GM04503 (cell line): ENCODE measurements around the gene KRTAP5-11.
A peak's percentile ranks its signal among the peaks of the same experiment; 100 is the strongest.
"Not testable (repeated sequence)": the region's sequence is repeated elsewhere in the genome, so short reads cannot be mapped to it uniquely, and the experiment has no call there.

Experiments
- DNase-seq: peaks from one replicate; pipeline ENCODE4 v3.0.0-alpha.2; 2012; ENCODE audit warnings: low read depth

KRTAP5-11 gene

GRCh38 chr11:71580057-71581003 lies 2.3 kb downstream of the KRTAP5-11 start:
- peak; percentile 25 for DNase-seq

GRCh38 chr11:71579513-71579912 lies 3.2 kb downstream of the KRTAP5-11 start:
- not testable (repeated sequence) for DNase-seq

GRCh38 chr11:71577469-71578004 lies 5.1 kb downstream of the KRTAP5-11 start:
- DNase-seq = no peak

- not testable (repeated sequence) for DNase-seq
Observed at GRCh38 chr11:71576688-71577465, 5.8 kb downstream of the KRTAP5-11 start.

- DNase-seq = no peak
Observed at GRCh38 chr11:71575723-71576424, 6.8 kb downstream of the KRTAP5-11 start.

- no peak for DNase-seq
Observed at GRCh38 chr11:71574418-71574817, 8.3 kb downstream of the KRTAP5-11 start.

- DNase-seq = no peak
Observed at GRCh38 chr11:71572811-71573210, 9.9 kb downstream of the KRTAP5-11 start.

- not testable (repeated sequence) for DNase-seq
Observed at GRCh38 chr11:71571101-71571850, 11.4 kb downstream of the KRTAP5-11 start.

- DNase-seq = no peak
Observed at GRCh38 chr11:71568704-71569349, 13.8 kb downstream of the KRTAP5-11 start.

GRCh38 chr11:71567633-71568032 lies 15.0 kb downstream of the KRTAP5-11 start:
- not testable (repeated sequence) for DNase-seq

- not testable (repeated sequence) for DNase-seq
Observed at GRCh38 chr11:71566626-71567599, 15.8 kb downstream of the KRTAP5-11 start.

GRCh38 chr11:71566081-71566620 lies 16.5 kb downstream of the KRTAP5-11 start:
- DNase-seq = no peak

- DNase-seq = no peak
Observed at GRCh38 chr11:71565263-71565662, 17.4 kb downstream of the KRTAP5-11 start, which contains the start of gene KRTAP5-10. Gene KRTAP5-10, plus strand, starts transcription at chr11:71565563. Its CDS starts 25 bp downstream, at chr11:71565588.

- no peak for DNase-seq
Observed at GRCh38 chr11:71564430-71564829, 18.2 kb downstream of the KRTAP5-11 start.

GRCh38 chr11:71563406-71563805 lies 19.3 kb downstream of the KRTAP5-11 start:
- DNase-seq = peak; percentile 30

- no peak for DNase-seq
Observed at GRCh38 chr11:71562120-71562519, 20.6 kb downstream of the KRTAP5-11 start.

GRCh38 chr11:71558996-71559395 lies 23.7 kb downstream of the KRTAP5-11 start:
- no peak for DNase-seq

GRCh38 chr11:71557257-71557656 lies 25.4 kb downstream of the KRTAP5-11 start:
- no peak for DNase-seq

GRCh38 chr11:71556018-71556417 lies 26.7 kb downstream of the KRTAP5-11 start:
- DNase-seq = no peak
